SHP77 treated with DMSO at 0.1 percent for 48 hours (cell line): ENCODE measurements around the gene KCNA1.

Source experiments
- DNase-seq: peaks from one replicate; lab custom pipeline; 2025; lab: John Stamatoyannopoulos, UW

KCNA1 gene

DNA sequence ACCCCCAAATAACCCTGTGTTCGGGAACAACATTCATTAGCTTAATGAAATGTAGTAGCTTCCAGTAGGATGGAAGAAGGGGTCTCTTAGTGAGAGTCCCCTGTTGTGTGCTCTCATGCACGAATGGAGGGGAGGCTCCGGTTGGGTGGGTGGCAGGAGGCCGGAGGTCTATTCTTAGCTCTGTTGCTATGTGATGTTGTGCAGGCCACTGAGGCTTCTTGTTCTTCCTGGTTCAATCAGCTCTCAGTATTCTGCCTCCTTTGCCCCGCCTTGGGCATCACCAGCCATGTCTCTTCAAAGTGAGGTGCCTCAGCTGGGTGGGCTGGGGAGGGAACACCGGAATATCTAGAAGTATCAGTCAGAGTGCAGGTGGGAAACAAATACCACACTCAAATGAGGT lies 50.8 kb downstream of the KCNA1 start:
- no peak for DNase-seq

DNA sequence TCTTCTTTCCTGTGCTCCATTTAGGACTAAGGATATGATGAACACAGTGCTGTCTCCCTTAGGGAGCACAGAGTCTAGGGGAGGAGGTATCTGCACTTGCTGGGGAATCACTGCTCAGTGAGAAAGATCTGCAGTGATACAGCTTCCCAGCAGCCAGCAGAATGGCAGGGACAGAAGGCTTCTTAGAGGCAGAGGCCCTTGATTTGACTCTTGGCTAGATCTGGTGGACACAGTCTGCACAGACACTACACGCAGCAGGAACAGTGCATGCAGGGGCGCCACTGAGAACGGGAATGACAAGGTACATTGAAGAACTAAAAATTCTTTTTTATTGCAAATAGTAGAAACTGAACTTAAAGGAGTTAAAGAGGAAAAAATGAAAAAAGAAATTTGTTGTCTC lies 51.6 kb downstream of the KCNA1 start:
- no peak for DNase-seq

DNA sequence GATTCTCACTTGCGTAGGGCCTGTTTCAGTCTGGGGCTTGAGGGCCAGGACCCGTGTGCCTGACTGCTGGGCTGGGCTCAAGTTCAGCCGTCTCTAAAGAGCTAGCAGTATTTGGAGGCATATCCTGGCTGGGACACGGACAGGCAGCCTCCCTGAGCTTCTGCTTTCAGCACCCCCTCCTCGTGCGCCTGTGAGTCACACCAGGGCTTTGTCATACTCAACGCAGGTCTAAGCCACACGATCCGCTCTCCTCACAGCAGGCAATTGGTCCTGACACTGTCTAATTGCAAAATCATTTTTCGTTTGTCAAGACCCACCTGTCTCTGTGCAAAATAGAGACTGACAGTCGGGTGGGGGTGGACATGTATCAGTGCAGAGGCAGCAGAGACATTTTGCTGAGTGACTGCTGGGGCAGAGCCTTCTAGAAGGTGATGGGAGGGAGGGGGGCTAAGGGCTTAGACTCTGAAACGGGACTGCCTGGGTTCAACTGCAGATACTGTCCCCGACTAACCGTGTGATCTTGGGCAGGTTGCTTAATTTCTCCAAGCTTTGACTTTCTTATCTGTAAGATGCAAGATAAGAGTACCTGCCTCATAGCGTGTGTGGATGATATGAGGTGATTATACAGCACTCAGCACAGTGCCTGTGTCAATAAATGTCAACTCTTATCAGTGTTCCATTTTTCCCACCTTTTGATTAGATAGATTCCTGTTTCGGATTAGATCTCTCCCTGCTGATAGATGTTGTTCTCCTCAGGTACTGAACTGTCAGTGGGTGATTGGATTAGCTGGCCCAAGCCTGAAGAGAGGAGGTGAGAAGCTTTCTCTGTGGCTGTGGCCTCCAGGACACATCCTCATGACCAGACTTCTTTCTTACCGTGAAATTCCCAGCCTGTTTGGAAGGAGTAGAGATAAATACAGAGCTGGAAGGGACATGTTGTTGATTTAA lies 53.1 kb downstream of the KCNA1 start:
- no peak for DNase-seq
